Body of pancreas (tissue), 4 donors: ENCODE measurements around the gene KRTAP12-3. TPM values are rescaled to one million over a fixed set of nuclear protein-coding genes. Genes with fewer than 3 reads are reported as not detected.

Experiments
- ATAC-seq: fragments of 150-250 bp; one replicate; pipeline ENCODE4 v1.9.1; 2016
- DNase-seq, 4 donors: peaks; one replicate each; pipeline ENCODE4 v3.0.0-alpha.2; 2019
- H3K27ac ChIP-seq, 4 donors: fragments of 200-600 bp; sonication (generic); 1 replicate in 3 of 4; 2 replicates in 1 of 4; pipeline versions ENCODE4 v1.5.1 to v1.6.1; 2016 to 2019; ENCODE audit warnings: mild to moderate bottlenecking in 1 of 4, mixed read lengths in 1 of 4, moderate library complexity in 1 of 4
- H3K27me3 ChIP-seq, 2 donors: fragments of 200-600 bp; sonication (generic); one replicate each; pipeline ENCODE4 v1.6.0; 2016; ENCODE audit warnings: mild to moderate bottlenecking in 1 of 2
- H3K36me3 ChIP-seq, 2 donors: fragments of 200-600 bp; sonication (generic); replicated peaks in 1 of 2; 2 replicates each; pipeline ENCODE4 v1.5.1; 2016; ENCODE audit warnings: low read depth in 2 of 2; ENCODE audit not compliant: insufficient read depth in 1 of 2
- H3K4me1 ChIP-seq: fragments of 200-600 bp; sonication (generic); one replicate; pipeline ENCODE4 v1.6.0; 2016
- H3K4me3 ChIP-seq, 2 donors: fragments of 200-600 bp; sonication (generic); 1 replicate in 1 of 2; 2 replicates in 1 of 2; pipeline ENCODE4 v1.5.1; 2016 to 2019
- H3K9me3 ChIP-seq, 3 donors: fragments of 200-600 bp; sonication (generic); 1 replicate in 2 of 3; 2 replicates in 1 of 3; pipeline ENCODE4 v1.5.1; 2016
- POLR2A ChIP-seq, 3 donors: fragments of 450-650 bp; IDR thresholded peaks; one replicate each; pipeline ENCODE4 v1.6.1; 2016; ENCODE audit warnings: antibody characterized with exemption in 3 of 3, mild to moderate bottlenecking in 2 of 3
- WGBS, 2 donors: methylation state at CpG; one replicate each; pipeline ENCODE4 v1.1.5; 2017; 5-methylcytosine and 5-hydroxymethylcytosine counted together
- intact Hi-C: fragments of 100-400 bp; cut with DNase I; formaldehyde crosslinking; loops from one replicate; pipeline ENCODE4 v1.15.1; 2023
- total RNA-seq, 2 donors: library from RNA; depleted of rRNA; stranded (reverse); fragments of >200 nt; gene quantifications; one replicate each; pipeline ENCODE4 v1.1.0, GENCODE V29; 2016
- TF ChIP-seq, protein P1 (sequence below), 7 experiments: fragments of 450-650 bp in 4 of 7; fragments of 200-600 bp in 3 of 7; sonication (generic) in 3 of 7; IDR thresholded peaks; one replicate each; pipeline ENCODE4 v1.5.1; 2016 to 2019; ENCODE audit warnings: antibody characterized with exemption in 7 of 7

The KRTAP12-3 gene
- total RNA-seq, 2 donors from 2014 or later, result not detected

DNA sequence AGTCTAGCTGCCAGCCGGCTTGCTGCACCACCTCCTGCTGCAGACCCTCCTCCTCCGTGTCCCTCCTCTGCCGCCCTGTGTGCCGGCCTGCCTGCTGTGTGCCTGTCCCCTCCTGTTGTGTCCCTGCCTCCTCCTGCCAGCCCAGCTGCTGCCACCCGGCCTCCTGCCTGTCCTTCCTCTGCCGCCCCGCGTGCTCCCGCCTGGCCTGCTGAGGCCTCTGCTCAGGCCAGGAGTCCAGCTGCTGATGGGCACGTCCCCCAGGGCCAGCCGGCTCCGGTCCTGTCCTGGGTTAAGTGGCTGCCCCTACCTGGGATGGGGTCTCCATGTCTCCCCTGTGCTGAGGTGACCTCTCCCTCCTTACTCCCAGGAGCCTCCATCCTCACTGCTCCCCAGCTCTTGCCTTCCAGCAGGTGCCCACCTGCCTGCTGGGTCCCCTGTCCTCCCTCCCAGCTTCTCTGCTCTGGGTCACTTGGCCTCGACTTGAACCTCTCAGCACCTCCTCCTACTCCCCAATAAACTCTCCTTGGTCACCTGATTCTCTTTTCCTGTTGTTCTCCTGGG, 45.0 kb upstream of the KRTAP12-3 start:
- TF ChIP-seq POLR2A (IDR thresholded peaks at IDR 0.05), result no peak
- TF ChIP-seq, protein P1, sequence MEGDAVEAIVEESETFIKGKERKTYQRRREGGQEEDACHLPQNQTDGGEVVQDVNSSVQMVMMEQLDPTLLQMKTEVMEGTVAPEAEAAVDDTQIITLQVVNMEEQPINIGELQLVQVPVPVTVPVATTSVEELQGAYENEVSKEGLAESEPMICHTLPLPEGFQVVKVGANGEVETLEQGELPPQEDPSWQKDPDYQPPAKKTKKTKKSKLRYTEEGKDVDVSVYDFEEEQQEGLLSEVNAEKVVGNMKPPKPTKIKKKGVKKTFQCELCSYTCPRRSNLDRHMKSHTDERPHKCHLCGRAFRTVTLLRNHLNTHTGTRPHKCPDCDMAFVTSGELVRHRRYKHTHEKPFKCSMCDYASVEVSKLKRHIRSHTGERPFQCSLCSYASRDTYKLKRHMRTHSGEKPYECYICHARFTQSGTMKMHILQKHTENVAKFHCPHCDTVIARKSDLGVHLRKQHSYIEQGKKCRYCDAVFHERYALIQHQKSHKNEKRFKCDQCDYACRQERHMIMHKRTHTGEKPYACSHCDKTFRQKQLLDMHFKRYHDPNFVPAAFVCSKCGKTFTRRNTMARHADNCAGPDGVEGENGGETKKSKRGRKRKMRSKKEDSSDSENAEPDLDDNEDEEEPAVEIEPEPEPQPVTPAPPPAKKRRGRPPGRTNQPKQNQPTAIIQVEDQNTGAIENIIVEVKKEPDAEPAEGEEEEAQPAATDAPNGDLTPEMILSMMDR (IDR thresholded peaks at IDR 0.05), result no peak
- Histone ChIP-seq H3K4me3 (no peak overlapping the region), H3K4me1 (no peaks in the 10 kb centered on the region), H3K9me3 (peaks cover 0 to 26% (median 0%) of the 10 kb centered on the region in 3 donors), H3K27me3 (no peaks in the 10 kb centered on the region), H3K27ac (no peak overlapping the region), H3K36me3 (no peaks in the 10 kb centered on the region)
- ATAC-seq (no peak), DNase-seq (no peak)
- 58 to 82% methylated on average over 9 to 12 of the region's 13 CpGs for WGBS, 2 donors
- intact Hi-C loops, result no loop called here

DNA sequence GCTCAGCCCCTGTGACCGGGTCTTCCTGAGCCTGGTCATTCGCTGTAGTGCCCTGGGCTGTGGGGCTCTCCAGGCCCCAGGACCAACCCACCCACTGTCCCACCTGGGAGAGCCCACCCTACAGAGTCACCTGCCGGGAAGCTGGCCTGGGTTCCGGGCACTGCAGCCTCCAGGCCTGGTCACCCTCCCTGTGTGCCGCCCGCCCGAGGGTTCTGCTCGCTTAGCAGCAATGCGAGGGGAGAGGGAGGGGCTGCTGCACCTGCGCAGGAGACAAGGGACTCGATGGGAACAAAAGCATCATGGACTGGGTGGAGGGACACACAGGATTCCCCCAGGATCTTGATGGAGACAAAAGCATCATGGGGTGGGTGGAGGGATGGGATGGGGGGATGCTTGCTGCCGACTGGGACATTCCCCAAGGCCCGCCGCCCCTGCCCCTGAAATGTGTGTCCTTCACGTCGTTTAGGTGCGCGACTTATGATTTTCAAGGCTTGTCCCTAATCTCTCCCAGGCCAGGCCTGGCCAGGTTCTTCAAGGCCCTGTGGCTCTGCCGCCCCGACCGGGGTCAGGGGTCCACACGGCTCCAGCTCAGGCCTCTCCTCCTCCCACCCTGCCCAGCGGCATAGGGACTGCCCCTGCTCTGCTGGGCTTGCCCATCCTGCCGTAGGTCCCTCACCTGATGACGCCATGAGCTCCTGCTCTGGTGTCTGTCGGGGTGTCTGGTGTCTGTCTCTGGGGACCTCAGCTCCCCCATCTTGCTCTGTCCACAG, 44.2 kb upstream of the KRTAP12-3 start:
- Histone ChIP-seq H3K27ac (no peak overlapping the region), H3K9me3 (peaks cover 0 to 26% (median 0%) of the 10 kb centered on the region in 3 donors), H3K27me3 (no peaks in the 10 kb centered on the region), H3K4me1 (no peaks in the 10 kb centered on the region), H3K36me3 (no peaks in the 10 kb centered on the region), H3K4me3 (no peak overlapping the region)
- TF ChIP-seq POLR2A (IDR thresholded peaks at IDR 0.05), result no peak
- TF ChIP-seq, protein P1 (IDR thresholded peaks at IDR 0.05), result no peak
- ATAC-seq (no peak), DNase-seq (no peak)
- intact Hi-C loops, result no loop called here
- 55 to 77% methylated on average over 21 to 23 of the region's 26 CpGs for WGBS, 2 donors

DNA sequence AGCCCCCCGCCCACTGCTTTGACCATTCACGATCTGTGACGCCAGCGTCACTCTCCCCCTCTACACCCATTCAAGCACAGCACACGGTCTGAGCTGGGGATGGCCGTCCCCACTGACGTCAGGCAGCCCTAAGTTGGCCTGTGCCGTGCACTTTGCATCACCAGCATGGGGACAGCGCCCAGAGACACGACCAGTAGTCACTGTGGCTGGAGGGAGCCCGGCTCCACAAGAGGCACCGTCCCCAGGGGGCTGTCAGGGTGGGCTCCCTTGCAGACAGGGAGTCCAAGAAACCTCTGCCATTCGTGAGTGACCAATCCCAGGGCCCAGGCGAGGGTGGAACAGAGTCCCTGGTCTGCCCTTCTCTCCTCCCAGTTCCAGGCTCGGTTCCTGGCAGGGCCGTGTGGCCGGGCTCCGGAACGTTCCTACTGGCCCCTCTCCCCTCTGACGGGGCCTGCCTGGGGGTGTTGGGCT, 43.5 kb upstream of the KRTAP12-3 start:
- Histone ChIP-seq H3K36me3 (no peaks in the 10 kb centered on the region), H3K4me1 (no peaks in the 10 kb centered on the region), H3K27ac (no peak overlapping the region), H3K4me3 (no peak overlapping the region), H3K27me3 (no peaks in the 10 kb centered on the region), H3K9me3 (peaks cover 0 to 21% (median 0%) of the 10 kb centered on the region in 3 donors)
- no peak for ATAC-seq
- no peak for TF ChIP-seq POLR2A (IDR thresholded peaks at IDR 0.05)
- TF ChIP-seq, protein P1 (IDR thresholded peaks at IDR 0.05), result no peak
- no peak for DNase-seq
- WGBS, 2 donors, result 70 to 78% methylated on average over 13 to 19 of the region's 20 CpGs
- intact Hi-C loops, result no loop called here

DNA sequence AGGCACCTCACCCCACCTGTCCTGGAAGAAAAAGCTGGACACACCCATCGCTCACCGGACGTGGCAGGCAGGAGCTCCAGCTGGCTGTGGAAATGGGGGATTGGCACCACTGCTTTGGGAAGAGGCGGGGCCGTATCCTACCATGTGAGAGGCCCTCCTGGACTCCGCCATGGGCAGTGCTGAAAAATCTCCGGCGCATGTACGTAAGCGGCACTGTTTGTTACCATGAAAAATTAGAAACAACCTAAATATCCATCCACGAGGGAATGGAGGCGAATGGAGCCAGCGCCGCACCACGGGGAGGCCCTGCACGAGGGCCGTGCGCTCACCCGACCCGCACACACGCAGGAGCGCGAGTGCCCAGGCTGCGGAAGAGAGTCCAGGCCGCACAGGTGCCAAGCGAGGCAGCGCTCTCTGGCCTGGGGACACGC, 42.8 kb upstream of the KRTAP12-3 start:
- Histone ChIP-seq H3K9me3 (peaks cover 0 to 19% (median 0%) of the 10 kb centered on the region in 3 donors), H3K27ac (no peak overlapping the region), H3K4me1 (no peaks in the 10 kb centered on the region), H3K36me3 (no peaks in the 10 kb centered on the region), H3K27me3 (no peaks in the 10 kb centered on the region), H3K4me3 (no peak overlapping the region)
- WGBS, 2 donors, result 71 to 75% methylated on average over 28 of the region's 28 CpGs
- TF ChIP-seq POLR2A (IDR thresholded peaks at IDR 0.05), result no peak
- TF ChIP-seq, protein P1 (IDR thresholded peaks at IDR 0.05), result no peak
- ATAC-seq (no peak), DNase-seq (no peak)
- intact Hi-C loops, result no loop called here
